A673 (cell line): ENCODE data around the gene MAP3K19.

Experiments used
- EZH2 ChIP-seq: fragments of 200-600 bp; sonication (generic); IDR thresholded peaks from 2 replicates; pipeline ENCODE4 v1.6.1; 2017; ENCODE audit warnings: borderline replicate concordance, low read depth, mild to moderate bottlenecking, mixed read lengths, antibody characterized with exemption, low read length; ENCODE audit not compliant: poor library complexity, severe bottlenecking
- TF ChIP-seq, protein P1 (sequence below): fragments of 300-800, 200-600 bp; sonication (generic); conservative IDR thresholded peaks from 2 replicates; pipeline ENCODE4 v1.5.1; 2017; ENCODE audit warnings: low read depth, mild to moderate bottlenecking, antibody characterized with exemption, low read length, moderate library complexity, mixed read lengths

DNA sequence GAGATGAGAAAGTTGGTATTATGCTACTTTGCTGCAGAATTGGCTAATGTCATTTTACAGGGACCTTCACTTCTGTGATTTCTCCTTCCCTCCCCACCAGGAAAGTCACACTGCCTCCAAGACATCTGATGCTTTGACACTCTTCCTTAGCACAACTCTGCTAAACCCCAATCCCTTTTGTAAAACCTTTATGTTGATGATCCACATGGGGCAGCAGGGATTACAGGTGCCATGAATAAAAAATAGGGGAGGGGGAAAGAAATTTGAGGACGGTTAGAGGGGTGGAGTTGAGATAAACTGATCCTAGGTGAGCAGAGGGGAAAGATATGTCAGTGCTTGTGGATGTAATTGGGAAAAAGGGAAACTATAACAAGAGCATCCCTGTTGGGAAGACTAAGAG lies 102.3 kb downstream of the MAP3K19 start:
- TF ChIP-seq, protein P1, sequence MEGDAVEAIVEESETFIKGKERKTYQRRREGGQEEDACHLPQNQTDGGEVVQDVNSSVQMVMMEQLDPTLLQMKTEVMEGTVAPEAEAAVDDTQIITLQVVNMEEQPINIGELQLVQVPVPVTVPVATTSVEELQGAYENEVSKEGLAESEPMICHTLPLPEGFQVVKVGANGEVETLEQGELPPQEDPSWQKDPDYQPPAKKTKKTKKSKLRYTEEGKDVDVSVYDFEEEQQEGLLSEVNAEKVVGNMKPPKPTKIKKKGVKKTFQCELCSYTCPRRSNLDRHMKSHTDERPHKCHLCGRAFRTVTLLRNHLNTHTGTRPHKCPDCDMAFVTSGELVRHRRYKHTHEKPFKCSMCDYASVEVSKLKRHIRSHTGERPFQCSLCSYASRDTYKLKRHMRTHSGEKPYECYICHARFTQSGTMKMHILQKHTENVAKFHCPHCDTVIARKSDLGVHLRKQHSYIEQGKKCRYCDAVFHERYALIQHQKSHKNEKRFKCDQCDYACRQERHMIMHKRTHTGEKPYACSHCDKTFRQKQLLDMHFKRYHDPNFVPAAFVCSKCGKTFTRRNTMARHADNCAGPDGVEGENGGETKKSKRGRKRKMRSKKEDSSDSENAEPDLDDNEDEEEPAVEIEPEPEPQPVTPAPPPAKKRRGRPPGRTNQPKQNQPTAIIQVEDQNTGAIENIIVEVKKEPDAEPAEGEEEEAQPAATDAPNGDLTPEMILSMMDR, result no peak
- TF ChIP-seq EZH2, result no peak
